ENCODE data around the gene DOK4.
A peak's percentile ranks its signal among the peaks of the same experiment; 100 is the strongest.

Gene DOK4

GRCh38 chr16:57518520-57518919, 32.2 kb upstream of the DOK4 start:
- no peak overlapping the region for H3K27ac ChIP-seq (ENCODE audit: low read depth, low read length)
- no peaks in the 10 kb centered on the region for H3K4me1 ChIP-seq (ENCODE audit: control insufficient read depth, insufficient read depth, low read length)

GRCh38 chr16:57517397-57518367, 31.4 kb upstream of the DOK4 start:
- no peaks in the 10 kb centered on the region for H3K9me3 ChIP-seq (ENCODE audit: control insufficient read depth, insufficient read depth, low read length)
- H3K4me3 ChIP-seq (ENCODE audit: low read depth, low read length): no peak overlapping the region
- no peak overlapping the region for H3K9ac ChIP-seq (ENCODE audit: low read depth, low read length)
- H3K4me1 ChIP-seq (ENCODE audit: control insufficient read depth, insufficient read depth, low read length): no peaks in the 10 kb centered on the region
- H3K27ac ChIP-seq (ENCODE audit: low read depth, low read length): no peak overlapping the region
- H3K27me3 ChIP-seq (ENCODE audit: control insufficient read depth, insufficient read depth, low read length): no peaks in the 10 kb centered on the region
- no peaks in the 10 kb centered on the region for H3K36me3 ChIP-seq (ENCODE audit: control insufficient read depth, insufficient read depth, low read length)

More at GRCh38 chr16:57518520-57518919, 32.2 kb upstream of the DOK4 start:
- no peaks in the 10 kb centered on the region for H3K9me3 ChIP-seq (ENCODE audit: control insufficient read depth, insufficient read depth, low read length)
- no peaks in the 10 kb centered on the region for H3K36me3 ChIP-seq (ENCODE audit: control insufficient read depth, insufficient read depth, low read length)
- H3K27me3 ChIP-seq (ENCODE audit: control insufficient read depth, insufficient read depth, low read length): no peaks in the 10 kb centered on the region
- no peak overlapping the region for H3K9ac ChIP-seq (ENCODE audit: low read depth, low read length)
- no peak overlapping the region for H3K4me3 ChIP-seq (ENCODE audit: low read depth, low read length)

GRCh38 chr16:57516773-57517172, 30.5 kb upstream of the DOK4 start:
- H3K4me1 ChIP-seq (ENCODE audit: control insufficient read depth, insufficient read depth, low read length): no peaks in the 10 kb centered on the region
- H3K27ac ChIP-seq (ENCODE audit: low read depth, low read length): no peak overlapping the region
- no peaks in the 10 kb centered on the region for H3K27me3 ChIP-seq (ENCODE audit: control insufficient read depth, insufficient read depth, low read length)
- H3K4me3 ChIP-seq (ENCODE audit: low read depth, low read length): no peak overlapping the region
- no peaks in the 10 kb centered on the region for H3K9me3 ChIP-seq (ENCODE audit: control insufficient read depth, insufficient read depth, low read length)
- no peak overlapping the region for H3K9ac ChIP-seq (ENCODE audit: low read depth, low read length)
- H3K36me3 ChIP-seq (ENCODE audit: control insufficient read depth, insufficient read depth, low read length): no peaks in the 10 kb centered on the region

- no peaks in the 10 kb centered on the region for H3K27me3 ChIP-seq (ENCODE audit: control insufficient read depth, insufficient read depth, low read length)
- H3K36me3 ChIP-seq (ENCODE audit: control insufficient read depth, insufficient read depth, low read length): no peaks in the 10 kb centered on the region
- no peak overlapping the region for H3K4me3 ChIP-seq (ENCODE audit: low read depth, low read length)
- no peaks in the 10 kb centered on the region for H3K9me3 ChIP-seq (ENCODE audit: control insufficient read depth, insufficient read depth, low read length)
- no peak overlapping the region for H3K9ac ChIP-seq (ENCODE audit: low read depth, low read length)
- no peak overlapping the region for H3K27ac ChIP-seq (ENCODE audit: low read depth, low read length)
- no peaks in the 10 kb centered on the region for H3K4me1 ChIP-seq (ENCODE audit: control insufficient read depth, insufficient read depth, low read length)
These were observed 30.0 kb upstream of the DOK4 start for GRCh38 chr16:57516176-57516725.

GRCh38 chr16:57514791-57515600, 28.7 kb upstream of the DOK4 start:
- no peak overlapping the region for H3K9ac ChIP-seq (ENCODE audit: low read depth, low read length)
- H3K4me1 ChIP-seq (ENCODE audit: control insufficient read depth, insufficient read depth, low read length): no peaks in the 10 kb centered on the region
- no peak overlapping the region for H3K27ac ChIP-seq (ENCODE audit: low read depth, low read length)
- no peaks in the 10 kb centered on the region for H3K27me3 ChIP-seq (ENCODE audit: control insufficient read depth, insufficient read depth, low read length)
- H3K9me3 ChIP-seq (ENCODE audit: control insufficient read depth, insufficient read depth, low read length): no peaks in the 10 kb centered on the region
- H3K4me3 ChIP-seq (ENCODE audit: low read depth, low read length): no peak overlapping the region
- H3K36me3 ChIP-seq (ENCODE audit: control insufficient read depth, insufficient read depth, low read length): no peaks in the 10 kb centered on the region

- H3K27me3 ChIP-seq (ENCODE audit: control insufficient read depth, insufficient read depth, low read length): no peaks in the 10 kb centered on the region
- no peak overlapping the region for H3K4me3 ChIP-seq (ENCODE audit: low read depth, low read length)
- H3K36me3 ChIP-seq (ENCODE audit: control insufficient read depth, insufficient read depth, low read length): no peaks in the 10 kb centered on the region
- H3K9ac ChIP-seq (ENCODE audit: low read depth, low read length): no peak overlapping the region
- H3K4me1 ChIP-seq (ENCODE audit: control insufficient read depth, insufficient read depth, low read length): no peaks in the 10 kb centered on the region
- no peak overlapping the region for H3K27ac ChIP-seq (ENCODE audit: low read depth, low read length)
- no peaks in the 10 kb centered on the region for H3K9me3 ChIP-seq (ENCODE audit: control insufficient read depth, insufficient read depth, low read length)
These were observed 28.1 kb upstream of the DOK4 start for GRCh38 chr16:57514371-57514770.

GRCh38 chr16:57513371-57514102, 27.2 kb upstream of the DOK4 start:
- Histone ChIP-seq H3K27me3 (ENCODE audit: control insufficient read depth, insufficient read depth, low read length) (no peaks in the 10 kb centered on the region), H3K4me3 (ENCODE audit: low read depth, low read length) (no peak overlapping the region), H3K4me1 (ENCODE audit: control insufficient read depth, insufficient read depth, low read length) (no peaks in the 10 kb centered on the region), H3K9me3 (ENCODE audit: control insufficient read depth, insufficient read depth, low read length) (no peaks in the 10 kb centered on the region), H3K9ac (ENCODE audit: low read depth, low read length) (no peak overlapping the region), H3K27ac (ENCODE audit: low read depth, low read length) (no peak overlapping the region), H3K36me3 (ENCODE audit: control insufficient read depth, insufficient read depth, low read length) (no peaks in the 10 kb centered on the region)

- no peak overlapping the region for H3K9ac ChIP-seq (ENCODE audit: low read depth, low read length)
- H3K4me1 ChIP-seq (ENCODE audit: control insufficient read depth, insufficient read depth, low read length): peaks cover 5% of the 10 kb centered on the region
- H3K27me3 ChIP-seq (ENCODE audit: control insufficient read depth, insufficient read depth, low read length): no peaks in the 10 kb centered on the region
- H3K9me3 ChIP-seq (ENCODE audit: control insufficient read depth, insufficient read depth, low read length): no peaks in the 10 kb centered on the region
- H3K4me3 ChIP-seq (ENCODE audit: low read depth, low read length): no peak overlapping the region
- no peaks in the 10 kb centered on the region for H3K36me3 ChIP-seq (ENCODE audit: control insufficient read depth, insufficient read depth, low read length)
- no peak overlapping the region for H3K27ac ChIP-seq (ENCODE audit: low read depth, low read length)
These were observed 26.2 kb upstream of the DOK4 start for GRCh38 chr16:57512296-57513001.

- peaks cover 10% of the 10 kb centered on the region for H3K4me1 ChIP-seq (ENCODE audit: control insufficient read depth, insufficient read depth, low read length)
- no peak overlapping the region for H3K4me3 ChIP-seq (ENCODE audit: low read depth, low read length)
- no peak overlapping the region; the same call in 1 of the 2 replicates for H3K9ac ChIP-seq (ENCODE audit: low read depth, low read length)
- no peaks in the 10 kb centered on the region for H3K27me3 ChIP-seq (ENCODE audit: control insufficient read depth, insufficient read depth, low read length)
- H3K36me3 ChIP-seq (ENCODE audit: control insufficient read depth, insufficient read depth, low read length): no peaks in the 10 kb centered on the region
- peak overlapping the region; percentile 47 for H3K27ac ChIP-seq (ENCODE audit: low read depth, low read length)
- no peaks in the 10 kb centered on the region for H3K9me3 ChIP-seq (ENCODE audit: control insufficient read depth, insufficient read depth, low read length)
These were observed 24.0 kb upstream of the DOK4 start for GRCh38 chr16:57510016-57510871.
